ENCODE measurements around the gene MRTFA.

Gene MRTFA

DNA sequence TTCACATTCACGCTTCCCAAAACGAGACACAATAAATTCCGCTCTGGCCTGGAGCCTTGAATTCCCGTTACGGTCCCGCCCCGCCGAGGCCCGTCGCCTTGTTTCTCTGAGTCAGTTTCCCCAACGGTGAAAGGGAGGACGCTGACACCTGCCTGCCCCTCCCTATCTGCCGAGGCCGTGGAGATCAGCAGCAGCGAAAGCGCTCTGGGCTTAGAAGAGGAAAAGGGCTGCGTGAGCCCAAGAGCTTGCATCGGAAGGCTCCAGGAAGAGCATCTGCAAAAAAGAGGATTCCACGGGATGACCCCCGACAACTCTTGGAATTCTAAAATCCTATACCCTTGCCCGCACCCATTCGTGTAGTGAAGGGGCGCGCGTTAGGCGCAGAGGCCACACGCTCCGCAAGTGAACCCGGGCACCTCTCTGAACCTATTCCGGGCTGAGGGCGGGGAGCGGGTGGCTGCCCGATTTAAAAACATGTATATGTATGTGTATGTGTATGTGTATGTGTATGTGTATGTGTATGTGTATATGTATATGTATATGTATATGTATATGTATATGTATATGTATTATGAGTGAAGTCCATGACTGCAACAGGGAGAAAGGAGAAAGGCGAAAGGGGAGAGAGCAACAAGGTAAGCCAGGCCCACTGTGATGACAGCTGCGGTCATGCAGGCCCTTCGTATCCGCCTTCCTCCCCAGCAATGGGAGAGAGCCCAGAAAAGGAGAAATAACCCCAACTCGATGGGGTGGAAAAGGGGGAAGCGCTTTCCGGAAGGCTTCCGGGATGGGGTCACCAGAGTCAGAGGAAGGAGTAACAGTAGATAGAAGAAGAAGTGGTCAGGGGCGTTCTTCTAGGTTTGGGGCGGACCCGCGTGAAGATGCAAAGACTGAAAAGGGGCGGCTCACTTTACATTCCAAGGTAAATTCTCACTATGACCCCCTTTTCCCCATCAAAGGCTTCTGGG is 948 bp upstream of the MRTFA start:
- Histone ChIP-seq H3K27me3 (replicated peaks; ENCODE audit: control insufficient read depth, insufficient read depth, low read length) (no peaks in the 10 kb centered on the region), H3K36me3 (ENCODE audit: control insufficient read depth, insufficient read depth, low read length) (no peaks in the 10 kb centered on the region), H3K4me3 (replicated peaks; ENCODE audit: low read depth, low read length) (peak overlapping the region; percentile 87)
- no peak for DNase-seq (ENCODE audit: extremely low read depth, insufficient read length)
- TF ChIP-seq, protein P1, sequence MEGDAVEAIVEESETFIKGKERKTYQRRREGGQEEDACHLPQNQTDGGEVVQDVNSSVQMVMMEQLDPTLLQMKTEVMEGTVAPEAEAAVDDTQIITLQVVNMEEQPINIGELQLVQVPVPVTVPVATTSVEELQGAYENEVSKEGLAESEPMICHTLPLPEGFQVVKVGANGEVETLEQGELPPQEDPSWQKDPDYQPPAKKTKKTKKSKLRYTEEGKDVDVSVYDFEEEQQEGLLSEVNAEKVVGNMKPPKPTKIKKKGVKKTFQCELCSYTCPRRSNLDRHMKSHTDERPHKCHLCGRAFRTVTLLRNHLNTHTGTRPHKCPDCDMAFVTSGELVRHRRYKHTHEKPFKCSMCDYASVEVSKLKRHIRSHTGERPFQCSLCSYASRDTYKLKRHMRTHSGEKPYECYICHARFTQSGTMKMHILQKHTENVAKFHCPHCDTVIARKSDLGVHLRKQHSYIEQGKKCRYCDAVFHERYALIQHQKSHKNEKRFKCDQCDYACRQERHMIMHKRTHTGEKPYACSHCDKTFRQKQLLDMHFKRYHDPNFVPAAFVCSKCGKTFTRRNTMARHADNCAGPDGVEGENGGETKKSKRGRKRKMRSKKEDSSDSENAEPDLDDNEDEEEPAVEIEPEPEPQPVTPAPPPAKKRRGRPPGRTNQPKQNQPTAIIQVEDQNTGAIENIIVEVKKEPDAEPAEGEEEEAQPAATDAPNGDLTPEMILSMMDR (IDR thresholded peaks at IDR 0.05; ENCODE audit: insufficient read depth, low read length, poor library complexity, severe bottlenecking) = no peak

DNA sequence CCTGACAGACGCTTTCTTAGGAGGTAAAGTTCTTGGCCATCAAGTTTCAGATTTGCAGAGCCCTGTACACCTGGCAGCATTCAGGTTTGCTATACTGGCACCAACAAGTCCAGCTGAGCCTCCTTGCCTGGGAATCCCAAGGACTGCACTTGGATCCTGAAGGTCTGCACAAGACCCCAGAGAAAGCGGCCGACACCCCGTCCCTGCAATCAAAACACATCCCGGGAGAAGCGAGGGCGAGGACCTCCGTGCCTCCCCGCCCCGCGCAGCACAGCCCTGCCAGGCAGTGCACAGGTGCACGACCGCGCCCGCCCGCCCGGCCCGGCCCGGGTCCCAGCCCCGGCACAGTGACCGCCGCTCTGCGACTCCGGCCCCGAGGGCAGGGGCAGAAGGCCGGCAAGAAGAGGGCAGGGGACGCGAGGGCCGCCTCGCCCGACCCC is 559 bp downstream of the MRTFA start:
- Histone ChIP-seq H3K27me3 (replicated peaks; ENCODE audit: control insufficient read depth, insufficient read depth, low read length) (no peaks in the 10 kb centered on the region), H3K4me3 (replicated peaks; ENCODE audit: low read depth, low read length) (peak overlapping the region; percentile 87), H3K36me3 (ENCODE audit: control insufficient read depth, insufficient read depth, low read length) (no peaks in the 10 kb centered on the region)
- no peak for DNase-seq (ENCODE audit: extremely low read depth, insufficient read length)
- TF ChIP-seq, protein P1 (IDR thresholded peaks at IDR 0.05; ENCODE audit: insufficient read depth, low read length, poor library complexity, severe bottlenecking) = no peak

DNA sequence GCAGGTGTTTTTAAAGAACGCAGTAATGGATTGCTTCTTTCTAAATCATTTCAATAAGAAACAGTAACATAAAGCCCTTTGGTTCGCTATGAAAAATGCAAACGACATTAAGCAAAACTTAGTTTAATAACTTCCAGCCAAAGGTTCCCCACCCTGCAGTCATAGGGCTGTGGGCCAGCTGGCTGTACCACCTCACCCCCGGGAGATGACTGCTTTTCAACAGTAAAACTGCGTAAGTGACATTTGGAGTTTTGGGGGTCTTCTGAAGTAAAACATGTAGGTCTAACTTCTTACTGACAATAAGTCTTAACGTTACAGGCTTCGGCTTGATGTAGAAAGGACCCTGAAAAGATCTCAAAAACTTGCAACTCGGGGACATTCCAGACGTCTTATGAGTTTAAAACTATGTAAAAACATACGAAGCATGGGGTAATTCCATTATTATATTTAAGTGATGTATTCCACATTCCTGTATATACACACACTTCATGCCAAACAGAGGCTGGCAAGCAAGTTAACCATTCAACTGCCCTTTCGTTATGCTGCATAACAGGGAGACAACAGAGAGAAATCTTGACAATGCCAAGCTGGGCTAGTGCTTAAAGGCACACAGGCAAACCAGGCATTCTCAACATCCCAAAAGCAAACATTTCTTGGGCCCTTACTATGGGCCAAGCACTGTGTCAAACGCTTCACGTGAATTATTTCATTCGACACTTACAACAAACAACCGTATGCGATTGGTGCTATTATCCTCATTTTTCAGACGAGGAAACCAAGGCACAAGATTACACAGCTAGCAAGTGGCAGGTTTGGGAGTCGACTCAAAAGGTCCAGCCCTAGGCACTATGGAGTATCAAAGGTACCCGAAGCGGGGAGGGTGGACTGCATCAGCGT is 1.2 kb downstream of the MRTFA start:
- Histone ChIP-seq H3K36me3 (ENCODE audit: control insufficient read depth, insufficient read depth, low read length) (no peaks in the 10 kb centered on the region), H3K4me3 (replicated peaks; ENCODE audit: low read depth, low read length) (peak overlapping the region; percentile 87), H3K27me3 (replicated peaks; ENCODE audit: control insufficient read depth, insufficient read depth, low read length) (no peaks in the 10 kb centered on the region)
- TF ChIP-seq, protein P1 (IDR thresholded peaks at IDR 0.05; ENCODE audit: insufficient read depth, low read length, poor library complexity, severe bottlenecking) = no peak
- DNase-seq (ENCODE audit: extremely low read depth, insufficient read length) = no peak

DNA sequence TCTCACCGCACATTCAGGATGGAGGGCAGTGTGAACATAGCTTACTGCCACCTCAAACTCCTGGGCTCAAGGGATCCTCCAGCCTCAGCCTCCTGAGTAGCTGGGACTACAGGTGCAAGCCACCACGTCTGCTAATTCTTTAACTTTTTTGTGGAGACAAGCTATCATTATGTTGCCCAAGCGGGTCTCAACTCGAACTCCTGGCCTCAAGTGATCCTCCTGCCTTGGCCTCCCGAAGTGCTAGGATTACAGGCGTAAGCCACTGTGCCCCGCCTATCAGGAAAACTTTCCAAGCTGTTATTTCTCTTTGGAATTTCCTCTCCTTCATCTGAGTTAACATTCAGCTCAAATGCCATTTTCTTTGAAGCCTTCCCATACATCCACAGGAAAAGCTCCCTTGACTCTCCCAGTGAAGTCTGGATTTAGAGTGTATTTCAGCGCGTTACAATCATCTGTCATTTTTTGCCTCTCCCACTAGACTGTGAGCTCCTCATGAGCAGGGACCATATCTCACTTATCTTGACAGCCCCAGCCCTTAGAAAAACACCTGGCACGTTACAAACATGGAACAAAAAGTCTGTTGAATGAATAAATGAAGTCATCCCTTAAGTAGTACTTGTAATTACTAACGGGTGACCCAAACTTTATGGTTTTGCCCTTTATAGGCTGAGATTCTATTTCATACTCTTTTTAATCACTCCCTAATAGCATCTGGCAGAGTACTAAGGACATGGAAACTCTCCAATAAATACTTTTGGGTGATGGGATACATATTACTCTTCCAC is 2.2 kb downstream of the MRTFA start:
- Histone ChIP-seq H3K36me3 (ENCODE audit: control insufficient read depth, insufficient read depth, low read length) (no peaks in the 10 kb centered on the region), H3K4me3 (replicated peaks; ENCODE audit: low read depth, low read length) (no peak overlapping the region), H3K27me3 (replicated peaks; ENCODE audit: control insufficient read depth, insufficient read depth, low read length) (no peaks in the 10 kb centered on the region)
- no peak for DNase-seq (ENCODE audit: extremely low read depth, insufficient read length)
- TF ChIP-seq, protein P1 (IDR thresholded peaks at IDR 0.05; ENCODE audit: insufficient read depth, low read length, poor library complexity, severe bottlenecking) = no peak

DNA sequence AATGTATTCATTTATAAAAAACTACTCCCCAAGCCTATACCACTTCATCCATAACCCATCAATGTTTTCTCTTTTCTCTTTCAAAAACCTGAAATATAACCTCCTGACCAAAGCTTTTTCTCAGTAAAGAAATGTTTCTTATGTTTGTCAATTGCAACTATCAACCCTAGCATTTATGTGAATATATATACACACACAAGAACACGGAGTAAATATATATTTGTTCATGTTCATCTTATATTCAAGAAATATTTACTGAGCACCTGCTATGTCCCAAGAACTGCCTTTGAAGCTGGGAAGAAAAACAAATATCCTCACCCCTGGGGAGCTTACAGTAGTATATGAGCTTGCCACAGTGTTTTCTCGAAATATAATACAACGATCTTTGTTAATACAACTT is 3.5 kb downstream of the MRTFA start:
- Histone ChIP-seq H3K27me3 (replicated peaks; ENCODE audit: control insufficient read depth, insufficient read depth, low read length) (no peaks in the 10 kb centered on the region), H3K4me3 (replicated peaks; ENCODE audit: low read depth, low read length) (no peak overlapping the region), H3K36me3 (ENCODE audit: control insufficient read depth, insufficient read depth, low read length) (no peaks in the 10 kb centered on the region)
- DNase-seq (ENCODE audit: extremely low read depth, insufficient read length) = no peak
- TF ChIP-seq, protein P1 (IDR thresholded peaks at IDR 0.05; ENCODE audit: insufficient read depth, low read length, poor library complexity, severe bottlenecking) = no peak

Data from GM06990 (cell line).